ENCODE measurements around the gene MLLT6. TPM values are rescaled to one million over a fixed set of nuclear protein-coding genes. Genes with fewer than 3 reads are reported as not detected.

Gene MLLT6
- total RNA-seq, 6 experiments from 2014 or later, result 10.1 to 30.9 (median 25.6) TPM

DNA sequence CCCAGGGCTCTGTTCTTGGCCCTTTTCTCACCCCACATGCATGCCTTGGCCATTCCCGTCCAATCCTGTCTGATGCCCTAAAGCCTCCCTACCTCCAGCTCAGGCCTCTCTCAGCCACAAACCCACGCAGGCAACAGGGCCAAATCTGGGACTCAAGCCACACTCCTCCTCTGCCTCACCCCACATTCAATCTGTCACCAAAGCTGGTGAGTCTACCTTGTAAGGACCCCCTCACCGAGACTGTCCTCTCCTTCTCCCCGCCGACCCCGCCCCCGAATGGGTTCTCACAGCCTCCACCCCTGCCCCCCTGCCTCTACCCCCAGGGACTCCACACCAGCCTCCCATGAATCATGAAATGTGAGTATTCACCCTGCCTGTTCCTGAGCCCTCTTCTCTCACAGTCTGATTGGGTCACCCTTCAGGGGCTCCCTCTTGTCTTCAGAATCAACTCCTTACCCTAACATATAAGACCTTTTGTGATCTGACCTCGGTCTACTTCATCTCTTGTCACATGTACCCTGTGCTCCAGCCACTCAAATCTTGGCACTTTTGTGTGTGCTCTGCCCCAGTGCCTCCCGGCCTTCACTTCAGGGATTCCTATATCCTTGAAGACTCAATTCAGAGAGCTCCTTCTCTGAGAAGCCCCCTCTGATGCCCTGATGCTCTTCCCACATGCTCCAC, 41.0 kb upstream of the MLLT6 start:
- WGBS (ENCODE audit: insufficient coverage, low coverage, low lambda C conversion rate, missing lambda C conversion rate), result 82% methylated on average over 9 of the region's 9 CpGs
- DNase-seq, result no peak
- Histone ChIP-seq H3K27ac (no peak overlapping the region), H3K4me3 (no peak overlapping the region), H3K4me1 (no peaks in the 10 kb centered on the region), H3K9me3 (no peaks in the 10 kb centered on the region), H3K27me3 (no peaks in the 10 kb centered on the region), H3K36me3 (no peaks in the 10 kb centered on the region)
- intact Hi-C loops (cut with DNase I), result loop anchor here in 1 of 2 donors (10.0 kb wide), 1 partner anchor 79 kb away; no protein-coding TSS in a partner anchor
- no peak for ATAC-seq
- no peak for TF ChIP-seq POLR2A (IDR thresholded peaks at IDR 0.05)
- TF ChIP-seq, protein P1, sequence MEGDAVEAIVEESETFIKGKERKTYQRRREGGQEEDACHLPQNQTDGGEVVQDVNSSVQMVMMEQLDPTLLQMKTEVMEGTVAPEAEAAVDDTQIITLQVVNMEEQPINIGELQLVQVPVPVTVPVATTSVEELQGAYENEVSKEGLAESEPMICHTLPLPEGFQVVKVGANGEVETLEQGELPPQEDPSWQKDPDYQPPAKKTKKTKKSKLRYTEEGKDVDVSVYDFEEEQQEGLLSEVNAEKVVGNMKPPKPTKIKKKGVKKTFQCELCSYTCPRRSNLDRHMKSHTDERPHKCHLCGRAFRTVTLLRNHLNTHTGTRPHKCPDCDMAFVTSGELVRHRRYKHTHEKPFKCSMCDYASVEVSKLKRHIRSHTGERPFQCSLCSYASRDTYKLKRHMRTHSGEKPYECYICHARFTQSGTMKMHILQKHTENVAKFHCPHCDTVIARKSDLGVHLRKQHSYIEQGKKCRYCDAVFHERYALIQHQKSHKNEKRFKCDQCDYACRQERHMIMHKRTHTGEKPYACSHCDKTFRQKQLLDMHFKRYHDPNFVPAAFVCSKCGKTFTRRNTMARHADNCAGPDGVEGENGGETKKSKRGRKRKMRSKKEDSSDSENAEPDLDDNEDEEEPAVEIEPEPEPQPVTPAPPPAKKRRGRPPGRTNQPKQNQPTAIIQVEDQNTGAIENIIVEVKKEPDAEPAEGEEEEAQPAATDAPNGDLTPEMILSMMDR (IDR thresholded peaks at IDR 0.05), result no peak

DNA sequence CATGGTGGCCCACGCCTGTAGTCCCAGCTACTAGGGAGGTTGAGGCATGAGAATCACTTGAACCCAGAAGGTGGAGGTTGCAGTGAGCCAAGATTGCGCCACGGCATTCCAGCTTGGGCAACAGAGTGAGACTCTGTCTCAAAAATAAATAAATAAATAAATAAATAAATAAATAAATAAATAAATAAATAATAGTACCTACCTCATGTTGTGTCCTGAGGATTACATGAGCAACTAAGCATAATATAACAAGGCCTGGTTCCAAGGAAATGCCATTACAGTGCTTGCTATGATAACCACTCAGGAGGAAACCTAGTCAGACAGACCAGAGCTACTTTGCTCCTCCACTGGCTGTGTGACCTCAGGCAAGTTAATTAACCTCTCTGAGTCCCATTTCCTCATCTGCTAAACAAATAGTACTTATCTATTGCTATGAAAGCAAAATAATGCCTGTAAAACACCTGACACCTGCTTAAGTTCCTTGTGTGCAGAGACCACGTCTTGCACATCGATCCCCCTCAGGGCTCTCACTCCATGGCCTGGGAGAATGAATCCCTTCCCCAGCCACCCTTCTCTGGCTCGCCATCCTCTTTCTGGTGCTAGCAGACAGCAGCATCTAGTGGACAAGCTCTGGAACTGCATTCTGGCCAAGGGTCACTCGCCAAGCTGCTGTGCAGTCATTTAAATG, 37.8 kb upstream of the MLLT6 start:
- intact Hi-C loops (cut with DNase I), result loop anchor here in 1 of 2 donors (5.0 to 10.0 kb wide), 2 partner anchors 82 to 175 kb away; no protein-coding TSS in a partner anchor
- no peaks in the 10 kb centered on the region for H3K27me3 ChIP-seq

DNA sequence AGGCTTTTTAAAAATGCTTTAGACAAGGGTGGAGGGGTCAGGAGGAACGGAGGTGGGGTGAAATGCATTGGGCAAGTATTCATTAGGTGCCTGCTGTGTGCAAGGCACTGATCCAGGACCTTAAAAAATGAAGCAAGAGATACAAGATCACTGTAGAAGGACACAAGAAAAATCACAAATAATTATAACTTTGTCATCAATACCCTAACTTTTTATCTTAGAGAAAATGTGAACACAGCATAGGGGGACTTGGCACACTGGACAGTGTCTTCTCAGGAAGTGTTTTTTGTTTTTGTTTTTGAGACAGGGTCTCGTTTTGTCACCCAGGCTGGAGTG, 37.3 kb upstream of the MLLT6 start:
- Histone ChIP-seq H3K27me3 (no peaks in the 10 kb centered on the region), H3K4me1 (no peaks in the 10 kb centered on the region), H3K36me3 (no peaks in the 10 kb centered on the region), H3K27ac (no peak overlapping the region), H3K4me3 (no peak overlapping the region), H3K9me3 (no peaks in the 10 kb centered on the region)
- WGBS (ENCODE audit: insufficient coverage, low coverage, low lambda C conversion rate, missing lambda C conversion rate), result 17% methylated on average over 2 of the region's 2 CpGs
- TF ChIP-seq, protein P1 (IDR thresholded peaks at IDR 0.05), result no peak
- no peak for TF ChIP-seq POLR2A (IDR thresholded peaks at IDR 0.05)
- intact Hi-C loops (cut with DNase I), result loop anchor here in 1 of 2 donors (5.0 to 10.0 kb wide), 2 partner anchors 83 to 175 kb away; no protein-coding TSS in a partner anchor
- no peak for DNase-seq
- no peak for ATAC-seq

More for the DNA sequence above, 37.8 kb upstream of the MLLT6 start:
- DNase-seq (peak; percentile 61 to 75 (median 66)), ATAC-seq (peak; percentile 82 to 88 (median 86))
- no peak overlapping the region for H3K4me3 ChIP-seq
- H3K9me3 ChIP-seq, result no peaks in the 10 kb centered on the region
- no peak overlapping the region for H3K27ac ChIP-seq
- WGBS (ENCODE audit: insufficient coverage, low coverage, low lambda C conversion rate, missing lambda C conversion rate), result 22% methylated on average over 6 of the region's 7 CpGs
- no peaks in the 10 kb centered on the region for H3K36me3 ChIP-seq
- no peaks in the 10 kb centered on the region for H3K4me1 ChIP-seq
- TF ChIP-seq, protein P1 (IDR thresholded peaks at IDR 0.05), result peak; percentile 97 to 99 (median 98)
- no peak for TF ChIP-seq POLR2A (IDR thresholded peaks at IDR 0.05)

- DNase-seq, result no peak
- WGBS (ENCODE audit: insufficient coverage, low coverage, low lambda C conversion rate, missing lambda C conversion rate), result 19% methylated on average over 6 of the region's 6 CpGs
- H3K9me3 ChIP-seq, result no peaks in the 10 kb centered on the region
- no peak overlapping the region for H3K4me3 ChIP-seq
- H3K27me3 ChIP-seq, result no peaks in the 10 kb centered on the region
- H3K36me3 ChIP-seq, result no peaks in the 10 kb centered on the region
- intact Hi-C loops (cut with DNase I), result loop anchor here in 1 of 2 donors (5.0 to 10.0 kb wide), 2 partner anchors 85 to 177 kb away; no protein-coding TSS in a partner anchor
- peaks cover 0 to 11% (median 0%) of the 10 kb centered on the region in 4 donors for H3K4me1 ChIP-seq
- H3K27ac ChIP-seq, result no peak overlapping the region
- no peak for ATAC-seq
- TF ChIP-seq, protein P1 (IDR thresholded peaks at IDR 0.05), result no peak
- TF ChIP-seq POLR2A (IDR thresholded peaks at IDR 0.05), result no peak
Measured at GRCh38 chr17:38669520-38669919, 35.6 kb upstream of the MLLT6 start.

Measured in right lobe of liver (tissue), 6 donors.